Measurements from ENCODE around the gene CCDC187. TPM values are rescaled to one million over a fixed set of nuclear protein-coding genes. Genes with fewer than 3 reads are reported as not detected.

CCDC187 gene
- total and polyA plus RNA-seq, 2 of the 13 experiments (the other 11 are each of a cell fraction or from before 2014, with no cell fraction given), result 0.03 to 0.13 TPM

GRCh38 chr9:136336881-136337280 is 33.0 kb upstream of the CCDC187 start (continued):
- TF ChIP-seq, protein P1, sequence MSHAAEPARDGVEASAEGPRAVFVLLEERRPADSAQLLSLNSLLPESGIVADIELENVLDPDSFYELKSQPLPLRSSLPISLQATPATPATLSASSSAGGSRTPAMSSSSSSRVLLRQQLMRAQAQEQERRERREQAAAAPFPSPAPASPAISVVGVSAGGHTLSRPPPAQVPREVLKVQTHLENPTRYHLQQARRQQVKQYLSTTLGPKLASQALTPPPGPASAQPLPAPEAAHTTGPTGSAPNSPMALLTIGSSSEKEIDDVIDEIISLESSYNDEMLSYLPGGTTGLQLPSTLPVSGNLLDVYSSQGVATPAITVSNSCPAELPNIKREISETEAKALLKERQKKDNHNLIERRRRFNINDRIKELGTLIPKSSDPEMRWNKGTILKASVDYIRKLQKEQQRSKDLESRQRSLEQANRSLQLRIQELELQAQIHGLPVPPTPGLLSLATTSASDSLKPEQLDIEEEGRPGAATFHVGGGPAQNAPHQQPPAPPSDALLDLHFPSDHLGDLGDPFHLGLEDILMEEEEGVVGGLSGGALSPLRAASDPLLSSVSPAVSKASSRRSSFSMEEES (CRISPR knock-in tag; IDR thresholded peaks at IDR 0.05), result no peak

- FAIRE-seq (no peak), ATAC-seq (no peak)
- BruUV-seq (replicated peaks), result no TSS peak
These were observed 32.4 kb upstream of the CCDC187 start for GRCh38 chr9:136336156-136336870.

More at GRCh38 chr9:136336156-136336870, 32.4 kb upstream of the CCDC187 start:
- Histone ChIP-seq H3K27me3 (ENCODE audit: control insufficient read depth in 1 of 2, insufficient read depth in 2 of 2, low read length in 2 of 2) (peaks cover 8 to 21% of the 10 kb centered on the region in 2 experiments; a peak in 3 of 5 replicates), H3K4me2 (ENCODE audit: low read depth, low read length) (no peak overlapping the region), H3K79me2 (ENCODE audit: insufficient read depth, low read length) (no peaks in the 10 kb centered on the region), H3K27ac (ENCODE audit: extremely low read length, insufficient read depth, low read length) (no peak overlapping the region), H3K9me3 (ENCODE audit: low read length) (no peaks in the 10 kb centered on the region), H2AFZ (ENCODE audit: low read length) (no peak overlapping the region), H3K36me3 (replicated peaks in 1 of 2; ENCODE audit: control insufficient read depth in 1 of 2, insufficient read depth in 2 of 2, low read length in 2 of 2) (no peaks in the 10 kb centered on the region), H3K4me3 (replicated peaks in 1 of 3; ENCODE audit: insufficient read depth in 1 of 3, low read depth in 2 of 3, low read length in 3 of 3) (no peak overlapping the region), H3K4me1 (ENCODE audit: insufficient read depth, low read length) (peaks cover 30% of the 10 kb centered on the region), H3K9ac (ENCODE audit: insufficient read depth, low read depth, low read length) (no peak overlapping the region), H4K20me1 (ENCODE audit: insufficient read depth, low read length) (no peaks in the 10 kb centered on the region)
- no peak for DNase-seq (ENCODE audit: low spot score)
- in situ Hi-C loops (cut with HindIII; ENCODE audit: extremely low pct_ligation_motif_present, low pct_unique_long_range_greater_than_20kb), result loop anchor here (25.0 kb wide), 1 partner anchor 301 kb away; no protein-coding TSS in a partner anchor
- intact Hi-C loops (cut with micrococcal nuclease; ENCODE audit: unreplicated experiment), result loop anchor here (5.0 kb wide), 1 partner anchor 36 kb away; the partner anchor contains the start of gene CARD9
- TF ChIP-seq FOSL2 (CRISPR knock-in tag; IDR thresholded peaks at IDR 0.05) (peak; percentile 51; the same call in 1 of the 2 replicates), PATZ1 (CRISPR knock-in tag; IDR thresholded peaks at IDR 0.05) (peak; percentile 40; the same call in 1 of the 2 replicates), RBAK (CRISPR knock-in tag; IDR thresholded peaks at IDR 0.05) (no peak)
- POLR2A ChIA-PET, result no interaction called here
- WGBS (ENCODE audit: low lambda C conversion rate), result 56% methylated on average over 21 of the region's 30 CpGs
- CTCF ChIA-PET (ENCODE audit: low intra/inter-chr PET ratio, low total read pairs), result no interaction called here
